ENCODE data around the gene UNG. TPM values are rescaled to one million over a fixed set of nuclear protein-coding genes. Genes with fewer than 3 reads are reported as not detected.
A peak's percentile ranks its signal among the peaks of the same experiment; 100 is the strongest.
"Not testable (repeated sequence)": the region's sequence is repeated elsewhere in the genome, so short reads cannot be mapped to it uniquely, and the experiment has no call there.

Gene UNG
- total and polyA plus RNA-seq, 12 donors = 14.2 to 37.3 (median 27.3) TPM

DNA sequence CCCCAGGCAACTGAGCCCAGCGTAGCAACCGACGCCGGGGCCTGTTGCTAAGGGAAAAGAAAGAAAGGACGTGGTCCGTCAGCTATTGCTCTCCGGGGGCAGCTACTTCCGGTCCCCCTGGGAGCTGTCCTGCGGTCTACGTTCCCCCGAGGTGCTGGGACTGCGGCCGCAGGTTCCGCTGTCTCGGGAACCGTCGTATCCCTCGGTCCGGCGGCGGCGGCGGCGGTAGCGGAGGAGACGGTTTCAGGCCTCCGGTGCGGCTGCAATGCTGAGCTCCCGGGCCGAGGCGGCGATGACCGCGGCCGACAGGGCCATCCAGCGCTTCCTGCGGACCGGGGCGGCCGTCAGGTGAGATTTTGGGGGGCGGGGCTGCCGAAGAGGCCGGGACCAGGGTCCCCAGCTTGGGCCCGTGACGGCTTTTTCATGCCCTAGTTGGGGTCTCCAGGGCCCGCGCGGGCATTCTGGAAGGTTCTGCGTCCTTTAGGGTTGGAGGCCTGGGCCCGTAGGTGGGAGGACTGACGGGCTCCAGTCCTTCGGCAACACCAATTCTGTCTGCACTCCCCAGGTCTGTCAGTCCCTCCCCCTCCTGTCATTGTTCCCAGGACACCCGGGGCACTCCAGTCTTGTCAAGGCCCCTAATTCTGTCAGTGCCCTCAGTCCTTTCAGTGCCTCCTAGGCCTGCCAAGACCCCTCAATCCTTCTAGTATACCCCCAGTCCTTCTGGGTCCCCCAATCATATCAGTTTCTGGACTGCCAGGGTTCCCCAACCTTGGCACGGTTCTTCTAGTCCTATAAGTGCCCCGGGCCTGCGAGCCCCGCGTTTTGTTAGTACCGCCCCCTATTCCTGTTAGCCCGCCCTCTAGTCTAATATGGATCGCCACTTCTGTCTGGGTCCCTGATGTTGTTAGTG, 44.7 kb upstream of the UNG start, which contains the start of gene USP30:
TSS of gene USP30 (plus strand) at position 163 of the 910 bp plus-strand sequence. CDS start at position 266, 103 bp downstream.
- Histone ChIP-seq H3K36me3 (peaks cover 0 to 14% (median 7%) of the 10 kb centered on the region in 9 donors), H3K27ac (peak within 1 kb of the TSS; percentile 66 to 96 (median 89)), H3K9me3 (no peaks in the 10 kb centered on the region), H3K27me3 (no peaks in the 10 kb centered on the region), H3K4me3 (peak within 1 kb of the TSS; percentile 63 to 100 (median 92)), H3K4me1 (peaks cover 2 to 24% (median 17%) of the 10 kb centered on the region in 9 donors)
- peak; percentile 84 to 85 for DNase-seq
- 0% methylated on average over 61 of the region's 61 CpGs for WGBS, 2 donors
- ATAC-seq = peak; percentile 94 to 97 (median 96)
- TF ChIP-seq, protein P1, sequence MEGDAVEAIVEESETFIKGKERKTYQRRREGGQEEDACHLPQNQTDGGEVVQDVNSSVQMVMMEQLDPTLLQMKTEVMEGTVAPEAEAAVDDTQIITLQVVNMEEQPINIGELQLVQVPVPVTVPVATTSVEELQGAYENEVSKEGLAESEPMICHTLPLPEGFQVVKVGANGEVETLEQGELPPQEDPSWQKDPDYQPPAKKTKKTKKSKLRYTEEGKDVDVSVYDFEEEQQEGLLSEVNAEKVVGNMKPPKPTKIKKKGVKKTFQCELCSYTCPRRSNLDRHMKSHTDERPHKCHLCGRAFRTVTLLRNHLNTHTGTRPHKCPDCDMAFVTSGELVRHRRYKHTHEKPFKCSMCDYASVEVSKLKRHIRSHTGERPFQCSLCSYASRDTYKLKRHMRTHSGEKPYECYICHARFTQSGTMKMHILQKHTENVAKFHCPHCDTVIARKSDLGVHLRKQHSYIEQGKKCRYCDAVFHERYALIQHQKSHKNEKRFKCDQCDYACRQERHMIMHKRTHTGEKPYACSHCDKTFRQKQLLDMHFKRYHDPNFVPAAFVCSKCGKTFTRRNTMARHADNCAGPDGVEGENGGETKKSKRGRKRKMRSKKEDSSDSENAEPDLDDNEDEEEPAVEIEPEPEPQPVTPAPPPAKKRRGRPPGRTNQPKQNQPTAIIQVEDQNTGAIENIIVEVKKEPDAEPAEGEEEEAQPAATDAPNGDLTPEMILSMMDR (IDR thresholded peaks at IDR 0.05) = peak in 1 of 9 donors; percentile 10
- intact Hi-C loops (cut with DNase I) = loop anchor here in 1 of 10 donors (2.0 kb wide), 1 partner anchor 250 kb away; no protein-coding TSS in a partner anchor

DNA sequence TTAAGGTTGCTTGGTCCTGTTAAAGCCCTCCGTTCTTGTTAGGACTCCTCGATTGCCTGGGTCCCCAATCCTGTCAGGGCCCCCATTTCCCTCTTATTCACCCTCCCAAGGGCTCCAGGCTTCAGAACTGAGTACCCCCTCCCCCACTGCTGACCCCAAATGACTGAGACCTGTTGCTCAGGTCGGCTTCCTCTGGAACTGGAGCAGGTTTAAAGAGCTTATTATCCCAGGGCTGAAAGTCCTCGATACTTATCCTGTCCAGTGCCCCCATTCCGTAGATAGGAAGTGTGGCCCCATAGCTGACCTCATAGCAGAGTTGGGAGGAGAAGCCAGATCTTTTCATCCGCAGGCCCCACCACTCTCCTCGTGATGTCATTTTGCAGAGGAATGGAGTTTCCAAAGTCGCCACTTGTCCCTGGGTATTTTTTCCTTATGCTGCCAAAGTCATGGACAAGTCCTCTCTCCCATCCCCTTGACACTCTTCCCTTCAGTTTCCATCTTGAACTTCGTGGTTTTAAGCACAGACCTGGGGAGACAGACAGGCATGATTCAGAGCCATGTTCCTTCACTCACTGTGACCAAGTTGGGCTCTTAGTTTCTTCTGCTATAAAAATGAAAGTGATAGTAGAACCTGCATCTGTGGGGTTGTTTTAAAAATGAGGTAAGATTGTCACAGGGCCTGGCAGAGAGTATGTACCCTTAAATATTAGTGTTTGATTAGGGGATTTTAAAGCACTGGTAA, 43.8 kb upstream of the UNG start:
- ATAC-seq (peak in 1 of 8 donors; percentile 4), DNase-seq (no peak)
- H3K4me1 ChIP-seq = peaks cover 2 to 24% (median 17%) of the 10 kb centered on the region in 9 donors
- H3K27me3 ChIP-seq = no peaks in the 10 kb centered on the region
- no peaks in the 10 kb centered on the region for H3K9me3 ChIP-seq
- TF ChIP-seq, protein P1 (IDR thresholded peaks at IDR 0.05) = no peak
- peak overlapping the region in 9 of 10 donors; percentile 83 to 96 (median 90) for H3K27ac ChIP-seq
- intact Hi-C loops (cut with DNase I) = loop anchor here in 1 of 10 donors (2.0 kb wide), 1 partner anchor 251 kb away; no protein-coding TSS in a partner anchor
- peak overlapping the region in 9 of 10 donors; percentile 63 to 99 (median 89) for H3K4me3 ChIP-seq
- peaks cover 0 to 23% (median 15%) of the 10 kb centered on the region in 9 donors for H3K36me3 ChIP-seq
- 12 to 13% methylated on average over 9 of the region's 9 CpGs for WGBS, 2 donors

DNA sequence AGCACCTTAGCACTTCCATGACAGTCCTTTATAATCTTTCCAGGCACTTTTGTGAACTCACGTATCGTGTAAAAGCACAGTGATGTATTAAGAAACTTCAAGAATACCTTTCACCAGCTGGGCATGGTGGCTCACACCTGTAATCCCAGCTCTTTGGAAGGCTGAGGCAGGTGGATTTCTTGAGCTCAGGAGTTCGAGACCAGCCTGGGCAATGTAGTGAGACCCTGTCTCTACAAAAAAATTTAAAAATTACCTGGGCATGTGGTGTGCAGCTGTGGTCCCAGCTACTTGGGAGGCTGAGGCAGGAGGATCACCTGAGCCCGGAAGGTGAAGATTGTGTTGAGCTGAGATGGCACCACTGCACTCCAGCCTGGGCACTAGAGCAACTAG, 43.3 kb upstream of the UNG start:
- intact Hi-C loops (cut with DNase I); DNase-seq; H3K27me3 ChIP-seq; H3K9me3 ChIP-seq; ATAC-seq: not testable (repeated sequence)
- 81 to 88% methylated on average over 4 of the region's 4 CpGs for WGBS, 2 donors
- peak overlapping the region in 5 of 10 donors; percentile 15 to 98 (median 81) for H3K4me3 ChIP-seq
- H3K27ac ChIP-seq = peak overlapping the region in 9 of 10 donors; percentile 83 to 96 (median 90)
- H3K4me1 ChIP-seq = peaks cover 2 to 24% (median 17%) of the 10 kb centered on the region in 9 donors
- peaks cover 0 to 29% (median 20%) of the 10 kb centered on the region in 9 donors for H3K36me3 ChIP-seq

DNA sequence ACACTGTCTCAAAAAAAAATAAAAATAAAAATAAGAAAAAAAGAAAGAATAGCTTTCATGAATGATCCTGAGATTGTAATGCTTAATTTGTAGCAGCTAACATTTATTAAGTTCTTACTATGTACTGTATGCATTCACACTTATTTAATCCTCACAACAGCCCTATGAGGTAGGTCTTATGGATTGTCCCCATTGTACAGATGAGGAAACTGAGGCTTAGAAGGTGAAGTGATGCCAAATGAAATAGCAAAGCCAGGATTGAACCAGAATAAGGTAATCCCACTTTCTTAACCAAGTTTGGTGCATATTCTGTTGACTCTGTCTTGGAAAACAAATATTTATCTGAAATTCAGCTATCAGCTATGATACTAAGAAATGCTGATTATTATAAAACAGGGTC, 42.9 kb upstream of the UNG start:
- Histone ChIP-seq H3K4me3 (peak overlapping the region in 2 of 10 donors; percentile 15 to 63), H3K9me3 (no peaks in the 10 kb centered on the region), H3K36me3 (peaks cover 0 to 33% (median 20%) of the 10 kb centered on the region in 9 donors), H3K27ac (peak overlapping the region in 2 of 10 donors; percentile 87 to 95), H3K4me1 (peaks cover 2 to 24% (median 17%) of the 10 kb centered on the region in 9 donors), H3K27me3 (no peaks in the 10 kb centered on the region)
- no peak for ATAC-seq
- intact Hi-C loops (cut with DNase I) = no loop called here
- no peak for DNase-seq
- TF ChIP-seq, protein P1 (IDR thresholded peaks at IDR 0.05) = no peak
